Keratinocyte (primary cell): ENCODE measurements around the gene ERAS.
"Not testable (repeated sequence)": the region's sequence is repeated elsewhere in the genome, so short reads cannot be mapped to it uniquely, and the experiment has no call there.

Experiments
- EZH2 ChIP-seq: IDR thresholded peaks from one replicate; pipeline ENCODE4 v1.6.1; 2012; ENCODE audit warnings: inconsistent platforms, mild to moderate bottlenecking, low read length, moderate library complexity
- TF ChIP-seq, protein P1 (sequence below), 3 experiments: IDR thresholded peaks in 1 of 3; conservative IDR thresholded peaks in 1 of 3; optimal IDR thresholded peaks in 1 of 3; 2 replicates in 2 of 3; 3 replicates in 1 of 3; pipeline versions ENCODE3 to v1.5.1; 2011; ENCODE audit warnings: low read length in 3 of 3, mild to moderate bottlenecking in 3 of 3, moderate library complexity in 2 of 3, control low read depth in 1 of 3, inconsistent platforms in 1 of 3; ENCODE audit not compliant: insufficient read depth in 2 of 3; ENCODE audit errors: extremely low read depth in 1 of 3

DNA sequence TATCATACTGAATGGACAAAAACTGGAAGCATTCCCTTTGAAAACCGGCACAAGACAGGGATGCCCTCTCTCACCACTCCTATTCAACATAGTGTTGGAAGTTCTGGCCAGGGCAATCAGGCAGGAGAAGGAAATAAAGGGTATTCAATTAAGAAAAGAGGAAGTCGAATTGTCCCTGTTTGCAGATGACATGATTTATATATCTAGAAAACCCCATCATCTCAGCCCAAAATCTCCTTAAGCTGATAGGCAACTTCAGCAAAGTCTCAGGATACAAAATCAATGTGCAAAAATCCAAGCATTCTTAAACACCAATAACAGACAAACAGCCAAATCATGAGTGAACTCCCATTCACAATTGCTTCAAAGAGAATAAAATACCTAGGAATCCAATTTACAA lies 45.7 kb downstream of the ERAS start:
- TF ChIP-seq, protein P1, sequence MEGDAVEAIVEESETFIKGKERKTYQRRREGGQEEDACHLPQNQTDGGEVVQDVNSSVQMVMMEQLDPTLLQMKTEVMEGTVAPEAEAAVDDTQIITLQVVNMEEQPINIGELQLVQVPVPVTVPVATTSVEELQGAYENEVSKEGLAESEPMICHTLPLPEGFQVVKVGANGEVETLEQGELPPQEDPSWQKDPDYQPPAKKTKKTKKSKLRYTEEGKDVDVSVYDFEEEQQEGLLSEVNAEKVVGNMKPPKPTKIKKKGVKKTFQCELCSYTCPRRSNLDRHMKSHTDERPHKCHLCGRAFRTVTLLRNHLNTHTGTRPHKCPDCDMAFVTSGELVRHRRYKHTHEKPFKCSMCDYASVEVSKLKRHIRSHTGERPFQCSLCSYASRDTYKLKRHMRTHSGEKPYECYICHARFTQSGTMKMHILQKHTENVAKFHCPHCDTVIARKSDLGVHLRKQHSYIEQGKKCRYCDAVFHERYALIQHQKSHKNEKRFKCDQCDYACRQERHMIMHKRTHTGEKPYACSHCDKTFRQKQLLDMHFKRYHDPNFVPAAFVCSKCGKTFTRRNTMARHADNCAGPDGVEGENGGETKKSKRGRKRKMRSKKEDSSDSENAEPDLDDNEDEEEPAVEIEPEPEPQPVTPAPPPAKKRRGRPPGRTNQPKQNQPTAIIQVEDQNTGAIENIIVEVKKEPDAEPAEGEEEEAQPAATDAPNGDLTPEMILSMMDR (optimal IDR thresholded peaks at IDR 0.05 in 1 of 3, IDR thresholded peaks at IDR 0.05 in 1 of 3, conservative IDR thresholded peaks at IDR 0.05 in 1 of 3; ENCODE audit: extremely low read depth in 1 of 3, insufficient read depth in 2 of 3, low read length in 3 of 3): not testable (repeated sequence)
- not testable (repeated sequence) for TF ChIP-seq EZH2
